Smooth muscle cell of the pulmonary artery (primary cell): ENCODE results near the gene MAN2B1. TPM values are rescaled to one million over a fixed set of nuclear protein-coding genes. Genes with fewer than 3 reads are reported as not detected.

Experiments
- total RNA-seq: library from RNA; depleted of rRNA; stranded (reverse); fragments of >200 nt; gene quantifications from 2 replicates; pipeline ENCODE4 v1.2.3, GENCODE V29; 2014

The MAN2B1 gene
- 60.0 and 60.9 TPM in 2 replicates for total RNA-seq

DNA sequence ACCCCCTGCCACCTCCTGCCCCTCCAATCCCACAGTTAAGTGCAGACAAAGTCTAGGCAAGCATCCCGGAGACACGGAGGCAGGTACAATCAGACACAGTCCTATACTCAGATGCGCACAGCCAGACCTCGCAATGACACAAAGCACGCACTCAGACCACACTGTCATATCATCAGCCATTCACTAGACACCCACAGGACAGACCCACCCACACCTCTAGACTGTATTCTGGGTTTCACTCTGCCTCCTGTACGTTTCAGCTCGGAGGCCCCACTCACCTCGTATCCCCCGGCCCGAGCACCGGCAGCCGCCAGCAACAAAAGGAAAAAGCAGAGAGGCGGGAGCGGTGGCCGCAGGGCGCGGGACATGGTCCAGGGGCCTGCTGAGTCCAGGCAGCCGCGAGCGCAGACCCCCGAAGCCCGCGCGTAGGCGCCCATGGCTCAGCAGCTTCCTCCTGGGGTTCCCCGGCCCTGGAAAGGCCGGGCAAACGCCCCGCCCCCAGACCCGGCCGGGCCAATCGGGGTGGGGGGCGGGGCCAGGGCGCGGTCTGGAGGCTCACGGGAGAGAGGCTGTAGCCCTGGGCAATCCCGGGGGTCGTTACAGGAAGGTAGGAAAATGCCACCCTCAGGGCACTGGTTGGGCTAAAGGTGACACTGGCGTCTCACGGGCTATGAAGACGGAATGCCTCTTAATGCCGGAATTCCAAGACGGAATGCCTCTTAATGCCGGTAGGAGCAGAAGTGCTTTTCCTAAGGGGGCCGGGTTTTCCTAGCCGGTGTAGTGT lies at the start of gene MAN2B1, which contains the start of gene WDR83:
MAN2B1 (minus strand) TSS at position 478 of the 784 bp plus-strand sequence; CDS start at position 437, 41 bp downstream.
WDR83 (plus strand) TSS at position 543 of the 784 bp plus-strand sequence. CDS start 2,984 bp downstream, outside the sequence.

DNA sequence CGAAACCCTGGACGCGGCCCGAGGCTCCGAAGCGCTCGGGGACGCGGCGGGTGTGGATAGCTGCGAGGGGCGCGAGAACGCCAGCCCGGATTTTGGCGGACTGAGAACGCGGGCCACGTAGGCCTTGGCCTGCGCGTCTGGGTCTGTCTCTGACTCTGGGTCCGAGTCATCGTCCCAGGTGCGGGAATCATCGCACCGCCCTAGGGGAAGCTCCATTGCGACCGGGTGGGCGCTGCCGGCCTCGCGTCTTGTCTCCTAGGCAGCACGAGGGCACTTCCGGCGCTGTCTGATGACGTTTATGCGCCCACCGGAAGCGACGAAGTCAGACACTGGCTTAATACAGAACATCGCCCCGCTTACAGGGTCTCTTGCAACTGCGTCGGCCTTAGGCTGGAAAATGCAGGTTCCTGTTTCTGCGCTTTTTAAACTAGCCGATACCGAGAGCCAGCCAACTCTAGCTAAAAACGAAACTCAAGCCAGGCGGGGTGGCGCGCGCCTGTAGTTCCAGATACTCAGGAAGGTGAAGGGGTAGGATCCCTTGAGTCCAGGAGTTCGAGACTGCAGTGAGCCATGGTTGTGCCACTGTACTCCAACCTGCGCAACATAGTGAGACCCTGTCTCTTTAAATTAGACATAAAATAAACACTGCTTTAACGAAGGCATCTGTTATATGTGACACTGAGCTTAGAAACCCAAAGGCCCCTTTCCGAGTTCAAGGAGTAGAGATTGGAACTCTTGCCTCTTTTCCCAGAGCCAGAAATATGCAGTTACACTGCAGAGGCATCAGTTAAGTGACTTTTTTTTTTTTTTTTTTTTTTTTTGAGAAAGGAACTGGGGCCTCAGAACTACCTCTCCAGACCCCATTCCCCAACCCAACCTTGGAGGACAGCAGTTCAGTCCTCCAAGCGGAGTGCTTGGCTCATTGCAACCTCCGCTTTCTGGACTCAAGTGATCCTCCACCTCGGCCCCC lies 30.1 kb upstream of the MAN2B1 start, which contains the start of gene FBXW9:
FBXW9 (minus strand) TSS at position 266 of the 970 bp plus-strand sequence; CDS start at position 216, 50 bp downstream.

DNA sequence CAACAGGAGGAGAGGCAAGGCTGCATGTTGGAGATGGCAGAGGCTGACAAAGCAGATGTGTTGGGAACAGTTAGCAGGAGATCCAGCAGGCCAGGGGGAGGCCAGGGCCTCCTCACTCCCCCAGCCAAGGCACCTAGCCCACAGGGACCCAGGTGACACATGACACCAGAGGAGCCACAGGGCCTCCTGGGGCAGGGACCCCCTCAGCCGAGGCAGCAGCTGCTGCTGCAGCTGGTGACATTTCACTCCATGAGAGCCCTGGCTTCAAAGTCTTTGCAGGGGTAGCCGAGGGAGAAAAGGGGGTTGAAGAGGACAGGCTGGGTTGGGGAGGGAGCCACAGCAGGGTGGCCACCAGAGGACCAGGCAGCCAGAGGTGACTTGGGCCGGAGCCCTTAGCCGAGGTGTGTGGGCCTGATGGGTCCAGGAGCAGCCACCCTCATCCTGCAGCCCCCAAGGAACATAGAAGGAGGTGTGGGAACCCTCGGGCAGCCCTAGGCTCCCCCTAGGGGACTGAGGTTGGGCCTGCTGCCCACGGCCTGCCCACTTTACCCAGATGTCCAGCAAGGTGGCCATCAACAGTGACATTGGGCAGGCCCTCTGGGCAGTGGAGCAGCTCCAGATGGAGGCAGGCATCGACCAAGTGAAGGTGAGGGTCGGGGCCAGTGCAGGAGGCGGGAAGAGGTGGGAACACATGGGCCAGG lies 21.1 kb upstream of the MAN2B1 start, which contains the start of gene GNG14:
GNG14 (plus strand) TSS at position 503 of the 701 bp plus-strand sequence; CDS start at position 554, 51 bp downstream.

DNA sequence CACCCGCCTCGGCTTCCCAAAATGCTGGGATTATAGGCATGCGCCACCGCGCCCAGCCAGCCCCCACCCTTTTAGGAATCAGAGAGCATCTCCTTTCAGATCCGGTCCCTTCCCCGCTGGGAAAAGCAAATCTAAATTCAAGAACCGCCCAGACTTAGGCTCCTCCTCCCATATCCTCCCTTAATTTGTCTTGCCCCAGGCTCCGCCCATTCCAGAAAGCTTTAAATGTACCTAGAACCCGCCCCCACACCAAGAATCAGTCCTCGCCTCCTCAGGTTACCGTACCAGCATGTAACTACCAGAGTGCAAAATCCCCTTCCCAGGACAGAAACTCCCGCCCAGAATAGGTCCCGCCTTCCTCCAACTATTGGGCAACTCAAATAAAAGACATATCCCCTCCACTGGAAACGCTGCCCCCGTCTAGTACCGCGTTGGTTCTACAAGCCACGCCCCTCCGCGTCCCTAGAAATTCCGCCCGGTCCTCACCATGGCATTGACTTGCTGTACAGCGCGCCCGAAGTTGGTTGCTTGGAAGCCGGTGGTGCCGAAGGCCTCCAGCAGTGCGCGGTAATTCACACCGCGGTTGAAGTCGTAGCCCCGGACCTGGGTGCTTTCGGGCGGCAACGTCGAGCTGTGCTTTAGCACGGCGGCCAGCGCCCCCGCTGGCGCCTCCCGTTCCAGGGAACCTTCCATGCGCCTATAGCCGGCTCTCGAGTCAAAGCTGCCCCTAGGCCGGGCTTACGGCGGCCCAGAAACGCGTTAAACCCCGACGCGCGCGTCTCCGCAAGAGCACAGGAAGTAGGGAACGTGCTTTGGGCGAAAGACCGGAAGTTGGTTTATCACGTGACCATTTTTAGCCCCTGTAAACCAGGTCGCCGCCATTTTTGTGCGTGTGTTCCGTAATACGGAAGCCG lies 14.8 kb upstream of the MAN2B1 start, which contains the start of gene DHPS:
DHPS (minus strand) TSS at position 807 of the 914 bp plus-strand sequence; CDS start at position 693, 114 bp downstream.

DNA sequence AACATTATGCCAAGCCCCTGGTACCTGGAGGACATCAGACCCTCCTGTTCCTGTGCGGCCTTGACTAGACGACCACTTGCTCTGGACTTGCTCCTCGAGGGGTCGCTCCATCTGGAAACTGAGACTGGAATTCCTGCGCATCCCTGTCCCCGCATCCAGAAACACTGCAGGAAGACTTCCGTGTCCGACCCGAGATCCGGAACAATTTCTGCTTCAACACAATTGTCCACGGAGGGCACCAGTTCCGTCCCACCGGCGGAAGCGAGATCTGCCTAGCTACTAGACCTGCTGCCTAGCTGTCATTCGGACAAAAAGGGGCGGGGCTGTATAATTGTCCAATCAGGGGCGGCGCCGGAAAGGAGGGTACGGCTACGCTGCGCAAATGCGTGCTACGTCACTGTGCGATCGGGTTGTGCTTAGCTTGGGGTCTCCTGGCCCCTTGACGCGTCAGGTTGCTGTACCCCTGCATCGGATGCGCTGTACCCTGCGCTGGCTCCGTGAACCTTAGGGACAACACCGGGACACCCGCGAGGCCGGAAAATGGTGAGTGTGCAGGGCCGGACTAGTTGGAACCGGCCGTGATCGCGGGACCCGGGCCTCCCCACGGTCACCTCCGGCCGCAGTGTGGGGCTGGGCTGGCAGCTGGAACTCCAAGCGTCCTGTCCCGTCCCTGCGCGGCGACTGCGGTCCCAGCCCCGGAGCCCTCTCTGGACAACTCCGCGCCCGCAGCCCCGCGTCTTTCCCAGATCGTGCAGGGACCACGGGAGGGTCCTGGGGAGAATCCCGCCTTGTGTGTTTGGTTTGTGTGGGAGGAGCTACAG lies 55.8 kb downstream of the MAN2B1 start, which contains the start of the genes ZNF490 and ZNF791:
ZNF490 (minus strand) TSS at position 274 of the 821 bp plus-strand sequence; CDS start at position 141, 133 bp downstream.
ZNF791 (plus strand) TSS at position 381 of the 821 bp plus-strand sequence; CDS start at position 541, 160 bp downstream.

Other genes starting within 250 kb of the MAN2B1 start
- 1.5 and 2.0 TPM in 2 replicates for gene ZNF443, start 225.7 kb downstream of the MAN2B1 start, total RNA-seq
- 2.3 and 3.5 TPM in 2 replicates for gene ZNF709, start 181.9 kb downstream of the MAN2B1 start, total RNA-seq
- 7.4 and 8.5 TPM in 2 replicates for gene ZNF564, start 115.3 kb downstream of the MAN2B1 start, total RNA-seq
- gene ZNF490, start 55.9 kb downstream of the MAN2B1 start, total RNA-seq: 7.3 and 9.6 TPM in 2 replicates
- 13.7 and 15.4 TPM in 2 replicates for gene ZNF791, start 55.8 kb downstream of the MAN2B1 start, total RNA-seq
- 8.8 and 9.8 TPM in 2 replicates for gene WDR83, start 65 bp upstream of the MAN2B1 start, total RNA-seq
- 58.8 and 66.5 TPM in 2 replicates for gene DHPS, start 15.1 kb upstream of the MAN2B1 start, total RNA-seq
- not detected in 2 replicates for gene GNG14, start 21.3 kb upstream of the MAN2B1 start, total RNA-seq
- 5.5 and 6.4 TPM in 2 replicates for gene FBXW9, start 29.9 kb upstream of the MAN2B1 start, total RNA-seq
- 50.6 and 71.6 TPM in 2 replicates for gene TNPO2, start 57.2 kb upstream of the MAN2B1 start, total RNA-seq
- gene TRIR, start 67.9 kb upstream of the MAN2B1 start, total RNA-seq: 78.1 and 93.8 TPM in 2 replicates
- gene GET3, start 70.8 kb upstream of the MAN2B1 start, total RNA-seq: 61.8 and 67.5 TPM in 2 replicates
- gene BEST2, start 85.0 kb upstream of the MAN2B1 start, total RNA-seq: not detected in 2 replicates
- gene HOOK2, start 108.8 kb upstream of the MAN2B1 start, total RNA-seq: 18.5 and 26.7 TPM in 2 replicates
- gene JUNB, start 124.7 kb upstream of the MAN2B1 start, total RNA-seq: 77.3 and 101 TPM in 2 replicates
- gene PRDX2, start 135.1 kb upstream of the MAN2B1 start, total RNA-seq: 188 and 217 TPM in 2 replicates
- 0.13 TPM in 1 of 2 replicates, not detected in the other for gene THSD8, start 135.3 kb upstream of the MAN2B1 start, total RNA-seq
- 8.8 and 9.9 TPM in 2 replicates for gene RNASEH2A, start 139.8 kb upstream of the MAN2B1 start, total RNA-seq
- gene RTBDN, start 167.8 kb upstream of the MAN2B1 start, total RNA-seq: not detected in 2 replicates
- 0.07 and 0.36 TPM in 2 replicates for gene MAST1, start 171.8 kb upstream of the MAN2B1 start, total RNA-seq
- gene DNASE2, start 214.7 kb upstream of the MAN2B1 start, total RNA-seq: 40.5 and 57.0 TPM in 2 replicates
- not detected in 2 replicates for gene KLF1, start 220.5 kb upstream of the MAN2B1 start, total RNA-seq
- gene GCDH, start 224.4 kb upstream of the MAN2B1 start, total RNA-seq: 16.0 and 23.4 TPM in 2 replicates